H1 (cell line): ENCODE measurements around the gene ATG16L2. TPM values are rescaled to one million over a fixed set of nuclear protein-coding genes. Genes with fewer than 3 reads are reported as not detected.

Source experiments
- CTCF ChIA-PET: fragments of 300-600 bp; sonication (Branson Sonifier 250); formaldehyde crosslinking; loops from one replicate; lab custom pipeline; 2021; ENCODE audit not compliant: partially characterized antibody; lab: Charles Lee
- POLR2A ChIA-PET: fragments of 300-600 bp; sonication (Branson Sonifier 250); formaldehyde crosslinking; loops from one replicate; lab custom pipeline; 2021; ENCODE audit warnings: inconsistent platforms; ENCODE audit not compliant: partially characterized antibody; lab: Charles Lee
- DNase-seq, 2 experiments: peaks; one replicate each; pipeline versions ENCODE4 v3.0.0 to v3.0.0-alpha.2; 2010 to 2022; ENCODE audit warnings: low spot score in 2 of 2, low read depth in 1 of 2, mixed read lengths in 1 of 2
- FAIRE-seq: peaks from 2 replicates; lab custom pipeline; 2011; peaks lifted over from hg19 to GRCh38; lab: Jason Lieb, UNC
- H2AFZ ChIP-seq: 2 replicates; pipeline ENCODE4 v1.8.1; 2012; ENCODE audit warnings: low read length, inconsistent platforms
- H2AK5ac ChIP-seq: 2 replicates; pipeline ENCODE4 v1.6.1; 2013; ENCODE audit warnings: low read depth, low read length
- H2BK120ac ChIP-seq: replicated peaks from 2 replicates; pipeline ENCODE3; 2013; ENCODE audit warnings: low read depth, low read length, inconsistent platforms
- H2BK12ac ChIP-seq: 2 replicates; pipeline ENCODE4 v1.6.1; 2013; ENCODE audit warnings: low read depth, low read length
- H2BK15ac ChIP-seq: 2 replicates; pipeline ENCODE4 v1.6.1; 2013; ENCODE audit warnings: low read length
- H2BK20ac ChIP-seq: 2 replicates; pipeline ENCODE4 v1.6.1; 2013; ENCODE audit warnings: low read length
- H2BK5ac ChIP-seq: 2 replicates; pipeline ENCODE4 v1.6.1; 2013; ENCODE audit warnings: low read depth, low read length
- H3K14ac ChIP-seq: 2 replicates; pipeline ENCODE4 v1.6.1; 2013; ENCODE audit warnings: inconsistent platforms; ENCODE audit not compliant: insufficient read length
- H3K18ac ChIP-seq: 2 replicates; pipeline ENCODE4 v1.6.1; 2013; ENCODE audit warnings: low read length; ENCODE audit errors: extremely low read depth
- H3K23ac ChIP-seq: 2 replicates; pipeline ENCODE4 v1.6.1; 2013; ENCODE audit warnings: inconsistent platforms; ENCODE audit not compliant: insufficient read length
- H3K23me2 ChIP-seq: 2 replicates; pipeline ENCODE4 v1.6.1; 2013; ENCODE audit warnings: low read depth, low read length
- H3K27ac ChIP-seq: 2 replicates; pipeline ENCODE4 v1.6.1; 2011; ENCODE audit warnings: low read depth, low read length, inconsistent platforms
- H3K27me3 ChIP-seq, 4 experiments: replicated peaks in 1 of 4; 1 replicate in 1 of 4; 2 replicates in 3 of 4; pipeline versions ENCODE4 v1.6.1 to v1.8.1; 2011 to 2013; ENCODE audit warnings: low read length in 3 of 4, mild to moderate bottlenecking in 3 of 4, inconsistent platforms in 2 of 4, mixed read lengths in 2 of 4, moderate library complexity in 1 of 4; ENCODE audit not compliant: control insufficient read depth in 3 of 4, insufficient read depth in 3 of 4; ENCODE audit errors: extremely low read depth in 1 of 4
- H3K36me3 ChIP-seq, 4 experiments: 2 replicates each; pipeline versions ENCODE4 v1.6.1 to v1.8.1; 2011 to 2013; ENCODE audit warnings: mild to moderate bottlenecking in 4 of 4, low read length in 3 of 4, moderate library complexity in 2 of 4, control low read depth in 1 of 4, inconsistent platforms in 1 of 4; ENCODE audit not compliant: insufficient read depth in 4 of 4, control insufficient read depth in 2 of 4
- H3K4ac ChIP-seq: replicated peaks from 2 replicates; pipeline ENCODE3; 2013; ENCODE audit warnings: low read length, low read depth, mixed read lengths, inconsistent platforms; ENCODE audit not compliant: insufficient read length
- H3K4me1 ChIP-seq, 4 experiments: replicated peaks in 1 of 4; 1 replicate in 1 of 4; 2 replicates in 3 of 4; pipeline versions ENCODE4 v1.6.1 to v1.8.1; 2011 to 2013; ENCODE audit warnings: low read length in 3 of 4, inconsistent platforms in 2 of 4, mixed read lengths in 1 of 4; ENCODE audit not compliant: insufficient read depth in 4 of 4, control insufficient read depth in 3 of 4
- H3K4me2 ChIP-seq, 2 experiments: 2 replicates each; pipeline versions ENCODE4 v1.6.1 to v1.8.1; 2011 to 2013; ENCODE audit warnings: low read depth in 2 of 2, low read length in 2 of 2, control low read depth in 1 of 2, inconsistent platforms in 1 of 2, mild to moderate bottlenecking in 1 of 2; ENCODE audit not compliant: insufficient read depth in 1 of 2
- H3K4me3 ChIP-seq, 4 experiments: fragments of 200-600, 300-600 bp in 1 of 4; sonication (generic), shearing (Covaris generic), sonication (Bioruptor Twin) in 1 of 4; 2 replicates each; pipeline versions ENCODE4 v1.5.1 to v1.8.1; 2011 to 2016; ENCODE audit warnings: low read length in 4 of 4, low read depth in 3 of 4, control low read depth in 2 of 4, inconsistent platforms in 2 of 4, mild to moderate bottlenecking in 2 of 4, mixed read lengths in 1 of 4, moderate library complexity in 1 of 4; ENCODE audit not compliant: insufficient read depth in 2 of 4; ENCODE audit errors: extremely low read depth in 1 of 4
- H3K56ac ChIP-seq: replicated peaks from 2 replicates; pipeline ENCODE3; 2013; ENCODE audit warnings: low read depth, mild to moderate bottlenecking, mixed read lengths, low read length, inconsistent platforms; ENCODE audit not compliant: insufficient read length
- H3K79me1 ChIP-seq: 2 replicates; pipeline ENCODE4 v1.6.1; 2013; ENCODE audit warnings: low read depth, low read length, control low read depth
- H3K79me2 ChIP-seq, 2 experiments: 2 replicates each; pipeline versions ENCODE4 v1.6.1 to v1.8.1; 2012 to 2013; ENCODE audit warnings: low read length in 2 of 2, mild to moderate bottlenecking in 2 of 2, inconsistent platforms in 1 of 2; ENCODE audit not compliant: insufficient read depth in 2 of 2, control insufficient read depth in 1 of 2
- H3K9ac ChIP-seq, 4 experiments: replicated peaks in 1 of 4; 1 replicate in 1 of 4; 2 replicates in 3 of 4; pipeline versions ENCODE4 v1.6.1 to v1.8.1; 2011 to 2013; ENCODE audit warnings: low read depth in 3 of 4, low read length in 3 of 4, control low read depth in 2 of 4, mild to moderate bottlenecking in 2 of 4, moderate library complexity in 2 of 4, inconsistent platforms in 1 of 4; ENCODE audit errors: extremely low read depth in 1 of 4
- H3K9me3 ChIP-seq, 2 experiments: 2 replicates each; pipeline versions ENCODE4 v1.6.1 to v1.8.1; 2012 to 2013; ENCODE audit warnings: mild to moderate bottlenecking in 2 of 2, moderate library complexity in 2 of 2, control low read depth in 1 of 2, inconsistent platforms in 1 of 2, low read depth in 1 of 2, low read length in 1 of 2, mixed read lengths in 1 of 2; ENCODE audit not compliant: insufficient read depth in 2 of 2
- H4K20me1 ChIP-seq, 2 experiments: replicated peaks in 1 of 2; 2 replicates each; pipeline versions ENCODE3 to v1.8.1; 2011 to 2013; ENCODE audit warnings: inconsistent platforms in 2 of 2, low read length in 2 of 2, mild to moderate bottlenecking in 1 of 2; ENCODE audit not compliant: insufficient read depth in 2 of 2, control insufficient read depth in 1 of 2
- H4K5ac ChIP-seq: 2 replicates; pipeline ENCODE4 v1.6.1; 2013; ENCODE audit warnings: low read length, low read depth, mixed read lengths, inconsistent platforms; ENCODE audit not compliant: insufficient read length
- H4K8ac ChIP-seq: 2 replicates; pipeline ENCODE4 v1.8.0; 2013; ENCODE audit warnings: mild to moderate bottlenecking, moderate library complexity, low read length, inconsistent platforms; ENCODE audit not compliant: insufficient read depth; ENCODE audit errors: extremely low read depth
- H4K91ac ChIP-seq: replicated peaks from 2 replicates; pipeline ENCODE3; 2013; ENCODE audit warnings: low read length, mixed read lengths, inconsistent platforms; ENCODE audit not compliant: insufficient read length
- BCL11A ChIP-seq, 2 experiments: IDR thresholded peaks; one replicate each; pipeline ENCODE4 v1.6.1; 2011; ENCODE audit warnings: low read depth in 2 of 2, low read length in 2 of 2, mild to moderate bottlenecking in 2 of 2
- GTF2F1 ChIP-seq: IDR thresholded peaks from 2 replicates; pipeline ENCODE4 v1.6.1; 2012; ENCODE audit warnings: low read depth, low read length, improper control_type of control experiment, borderline replicate concordance
- JUND ChIP-seq: IDR thresholded peaks from 2 replicates; pipeline ENCODE4 v1.6.1; 2011; ENCODE audit warnings: mild to moderate bottlenecking, improper control_type of control experiment, low read length
- MAFK ChIP-seq: IDR thresholded peaks from 2 replicates; pipeline ENCODE4 v1.6.1; 2012; ENCODE audit warnings: low read depth, mild to moderate bottlenecking, improper control_type of control experiment, low read length
- POLR2A ChIP-seq, 2 experiments: IDR thresholded peaks; 1 replicate in 1 of 2; 2 replicates in 1 of 2; pipeline ENCODE4 v1.6.1; 2011; ENCODE audit warnings: low read depth in 2 of 2, low read length in 2 of 2, mild to moderate bottlenecking in 2 of 2; ENCODE audit errors: control extremely low read depth in 1 of 2
- POU5F1 ChIP-seq: IDR thresholded peaks from 2 replicates; pipeline ENCODE4 v1.6.1; 2011; ENCODE audit warnings: low read depth, mild to moderate bottlenecking, low read length, moderate library complexity
- SIN3A ChIP-seq, 2 experiments: IDR thresholded peaks in 1 of 2; conservative IDR thresholded peaks in 1 of 2; 2 replicates each; pipeline ENCODE4 v1.6.1; 2011 to 2012; ENCODE audit warnings: low read length in 2 of 2, improper control_type of control experiment in 1 of 2, low read depth in 1 of 2, mild to moderate bottlenecking in 1 of 2
- SIX5 ChIP-seq: IDR thresholded peaks from 2 replicates; pipeline ENCODE4 v1.6.1; 2011; ENCODE audit warnings: mild to moderate bottlenecking, low read depth, low read length
- SP2 ChIP-seq: IDR thresholded peaks from 2 replicates; pipeline ENCODE4 v1.6.1; 2012; ENCODE audit warnings: mild to moderate bottlenecking, low read length, inconsistent platforms
- SUZ12 ChIP-seq: fragments of 200-600 bp; sonication (generic); IDR thresholded peaks from 2 replicates; pipeline ENCODE4 v1.6.1; 2012; ENCODE audit warnings: mild to moderate bottlenecking, inconsistent platforms, low read length, moderate library complexity, mixed read lengths
- WGBS, 2 experiments: shearing (Covaris generic) in 1 of 2; methylation state at CpG; one replicate each; pipeline versions ENCODE4 v1.1.6 to v1.1.7; 2013 to 2015; ENCODE audit warnings: low lambda C conversion rate in 2 of 2, mixed read lengths in 2 of 2, inconsistent platforms in 1 of 2, low coverage in 1 of 2, missing lambda C conversion rate in 1 of 2; ENCODE audit not compliant: insufficient replicate concordance in 2 of 2, insufficient coverage in 1 of 2, insufficient read length in 1 of 2; ENCODE audit errors: extremely low coverage in 1 of 2, missing lambda C conversion rate in 1 of 2; 5-methylcytosine and 5-hydroxymethylcytosine counted together
- polyA plus RNA-seq, 7 experiments: library from polyadenylated mRNA; depleted of rRNA in 3 of 7; stranded (reverse) in 5 of 7; unstranded in 2 of 7; fragments of >200 nt in 5 of 7; fragments of 200-250 nt in 2 of 7; gene quantifications; 1 replicate in 5 of 7; 2 replicates in 1 of 7; 4 replicates in 1 of 7; pipeline versions ENCODE4 v1.2.1 to v1.2.3, GENCODE V29; 2011 to 2013; ENCODE audit warnings: missing spikeins in 2 of 7, mixed read lengths in 2 of 7
- total RNA-seq: library from RNA; stranded (reverse); fragmentation: NEBNext Ultra II Directional; extraction: Animal tissue kit (Norgen Biotek cat#: 25700); gene quantifications from 2 replicates; pipeline ENCODE4 v1.2.1, GENCODE V29; 2021
- TF ChIP-seq, protein P1 (sequence below): IDR thresholded peaks from 2 replicates; pipeline ENCODE4 v1.6.1; 2012; ENCODE audit warnings: inconsistent platforms
- TF ChIP-seq, protein P2 (sequence below): IDR thresholded peaks from 2 replicates; pipeline ENCODE4 v1.6.1; 2012; ENCODE audit warnings: low read length, inconsistent platforms

The ATG16L2 gene
- total and polyA plus RNA-seq, 2 of the 8 experiments (the other 6 are each of a cell fraction or from before 2014, with no cell fraction given), result 11.0 to 18.5 TPM

DNA sequence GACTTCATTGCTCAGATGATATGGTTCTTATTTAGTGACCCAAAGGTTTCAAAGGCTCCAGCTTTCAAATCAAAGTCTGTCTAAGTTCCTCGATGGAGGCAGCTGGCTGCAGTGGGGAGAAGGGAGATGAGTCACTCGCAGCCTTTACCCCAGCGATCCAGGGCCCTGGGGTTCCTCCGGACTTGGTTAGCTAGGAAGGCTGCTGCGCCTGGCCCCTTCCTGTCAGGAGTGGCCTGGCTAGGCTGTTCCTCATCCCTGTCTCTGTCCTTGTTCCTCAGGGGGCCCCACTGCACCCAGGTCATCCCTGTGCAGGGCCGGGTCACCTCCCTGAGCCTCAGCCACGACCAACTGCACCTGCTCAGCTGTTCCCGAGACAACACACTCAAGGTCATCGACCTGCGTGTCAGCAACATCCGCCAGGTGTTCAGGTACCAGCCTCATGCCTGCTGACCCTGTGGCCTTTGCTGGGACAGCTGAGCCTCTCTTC lies 13.9 kb downstream of the ATG16L2 start:
- Histone ChIP-seq H3K4ac (no peak overlapping the region), H2BK12ac (no peak overlapping the region), H3K56ac (no peak overlapping the region), H3K4me1 (peaks cover 0 to 5% (median 4%) of the 10 kb centered on the region in 4 experiments; a peak in 6 of 7 replicates), H2BK20ac (no peak overlapping the region), H3K27me3 (peaks cover 0 to 5% (median 2%) of the 10 kb centered on the region in 4 experiments; a peak in 5 of 7 replicates), H3K18ac (no peak overlapping the region), H4K5ac (no peak overlapping the region), H2AK5ac (no peak overlapping the region), H3K14ac (no peak overlapping the region), H4K8ac (no peak overlapping the region), H3K9me3 (no peaks in the 10 kb centered on the region), H3K79me2 (no peaks in the 10 kb centered on the region), H2BK5ac (no peak overlapping the region), H3K4me2 (no peak overlapping the region), H2BK15ac (no peak overlapping the region), H3K36me3 (no peaks in the 10 kb centered on the region; a peak in 1 of 8 replicates), H4K20me1 (peaks cover 0 to 1% of the 10 kb centered on the region in 2 experiments), H4K91ac (no peak overlapping the region), H3K27ac (no peak overlapping the region), H3K9ac (no peak overlapping the region), H2AFZ (no peak overlapping the region), H3K79me1 (no peaks in the 10 kb centered on the region), H2BK120ac (no peak overlapping the region), H3K23ac (no peak overlapping the region), H3K23me2 (no peaks in the 10 kb centered on the region), H3K4me3 (no peak overlapping the region)
- CTCF ChIA-PET, result interaction anchor here (0.7 to 11.9 kb wide), 15 partner anchors 13 to 461 kb away, joined by 3 to 258 read pairs (median 4); partner anchors contain the start of gene FCHSD2
- WGBS, 2 experiments, result 92% methylated on average over 11 of the region's 11 CpGs; no CpG with 5 or more reads in 1 of the 2 experiments
- no peak for DNase-seq
- POLR2A ChIA-PET, result interaction anchor here (0.7 to 1.4 kb wide), 4 partner anchors 8 to 96 kb away, joined by 3 to 4 read pairs (median 3); no protein-coding TSS in a partner anchor
- no peak for FAIRE-seq
- TF ChIP-seq JUND (no peak), SIN3A (conservative IDR thresholded peaks at IDR 0.05 in 1 of 2, IDR thresholded peaks at IDR 0.05 in 1 of 2; ENCODE audit: low read depth in 1 of 2, low read length in 2 of 2) (no peak), POU5F1 (no peak), BCL11A (IDR thresholded peaks at IDR 0.05; ENCODE audit: low read depth in 2 of 2, low read length in 2 of 2) (no peak), GTF2F1 (no peak), POLR2A (IDR thresholded peaks at IDR 0.05; ENCODE audit: control extremely low read depth in 1 of 2, low read depth in 2 of 2, low read length in 2 of 2) (no peak), SUZ12 (no peak), SP2 (no peak), MAFK (no peak), SIX5 (no peak)
- TF ChIP-seq, protein P1, sequence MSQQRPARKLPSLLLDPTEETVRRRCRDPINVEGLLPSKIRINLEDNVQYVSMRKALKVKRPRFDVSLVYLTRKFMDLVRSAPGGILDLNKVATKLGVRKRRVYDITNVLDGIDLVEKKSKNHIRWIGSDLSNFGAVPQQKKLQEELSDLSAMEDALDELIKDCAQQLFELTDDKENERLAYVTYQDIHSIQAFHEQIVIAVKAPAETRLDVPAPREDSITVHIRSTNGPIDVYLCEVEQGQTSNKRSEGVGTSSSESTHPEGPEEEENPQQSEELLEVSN, result no peak
- TF ChIP-seq, protein P2, sequence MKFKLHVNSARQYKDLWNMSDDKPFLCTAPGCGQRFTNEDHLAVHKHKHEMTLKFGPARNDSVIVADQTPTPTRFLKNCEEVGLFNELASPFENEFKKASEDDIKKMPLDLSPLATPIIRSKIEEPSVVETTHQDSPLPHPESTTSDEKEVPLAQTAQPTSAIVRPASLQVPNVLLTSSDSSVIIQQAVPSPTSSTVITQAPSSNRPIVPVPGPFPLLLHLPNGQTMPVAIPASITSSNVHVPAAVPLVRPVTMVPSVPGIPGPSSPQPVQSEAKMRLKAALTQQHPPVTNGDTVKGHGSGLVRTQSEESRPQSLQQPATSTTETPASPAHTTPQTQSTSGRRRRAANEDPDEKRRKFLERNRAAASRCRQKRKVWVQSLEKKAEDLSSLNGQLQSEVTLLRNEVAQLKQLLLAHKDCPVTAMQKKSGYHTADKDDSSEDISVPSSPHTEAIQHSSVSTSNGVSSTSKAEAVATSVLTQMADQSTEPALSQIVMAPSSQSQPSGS, result no peak
